ENCODE data around the gene ASTN2. TPM values are rescaled to one million over a fixed set of nuclear protein-coding genes. Genes with fewer than 3 reads are reported as not detected.

Gene ASTN2
- total and polyA plus RNA-seq, 9 of the 15 experiments (the other 6 are each of a cell fraction or from before 2014, with no cell fraction given), result 0.56 to 3.5 (median 1.9) TPM

- TF ChIP-seq ZNF407 (IDR thresholded peaks at IDR 0.05; ENCODE audit: low read depth) (no peak), PPARD (CRISPR knock-in tag; IDR thresholded peaks at IDR 0.05) (no peak), ZNF507 (tag; conservative IDR thresholded peaks at IDR 0.05) (no peak), PKNOX1 (IDR thresholded peaks at IDR 0.05) (peak; percentile 55), GTF2F1 (IDR thresholded peaks at IDR 0.05; ENCODE audit: low read depth, low read length) (no peak), POLR3A (IDR thresholded peaks at IDR 0.05; ENCODE audit: borderline replicate concordance, extremely low read depth, insufficient read depth, insufficient read length) (no peak), E2F3 (CRISPR knock-in tag; IDR thresholded peaks at IDR 0.05) (no peak), JUNB (CRISPR knock-in tag; conservative IDR thresholded peaks at IDR 0.05) (no peak), RBM14 (IDR thresholded peaks at IDR 0.05; ENCODE audit: borderline replicate concordance, insufficient read depth, low read depth, low read length) (no peak), PURB (CRISPR knock-in tag; IDR thresholded peaks at IDR 0.05; ENCODE audit: low read depth) (no peak), ZFP1 (CRISPR knock-in tag; IDR thresholded peaks at IDR 0.05) (no peak), FOXK1 (CRISPR knock-in tag; IDR thresholded peaks at IDR 0.05; ENCODE audit: borderline replicate concordance) (no peak), ZBTB17 (CRISPR knock-in tag; IDR thresholded peaks at IDR 0.05) (peak; percentile 31; the same call in 1 of the 2 replicates), PBX2 (CRISPR knock-in tag; IDR thresholded peaks at IDR 0.05; ENCODE audit: low read depth) (no peak), PBX2 (tag; conservative IDR thresholded peaks at IDR 0.05; ENCODE audit: low read depth) (no peak), YBX1 (IDR thresholded peaks at IDR 0.05) (no peak)
Measured at GRCh38 chr9:116471093-116471906, 943.6 kb downstream of the ASTN2 start (continued).

Measured in K562 (cell line).